ENCODE measurements around the gene PCLO.

PCLO gene

DNA sequence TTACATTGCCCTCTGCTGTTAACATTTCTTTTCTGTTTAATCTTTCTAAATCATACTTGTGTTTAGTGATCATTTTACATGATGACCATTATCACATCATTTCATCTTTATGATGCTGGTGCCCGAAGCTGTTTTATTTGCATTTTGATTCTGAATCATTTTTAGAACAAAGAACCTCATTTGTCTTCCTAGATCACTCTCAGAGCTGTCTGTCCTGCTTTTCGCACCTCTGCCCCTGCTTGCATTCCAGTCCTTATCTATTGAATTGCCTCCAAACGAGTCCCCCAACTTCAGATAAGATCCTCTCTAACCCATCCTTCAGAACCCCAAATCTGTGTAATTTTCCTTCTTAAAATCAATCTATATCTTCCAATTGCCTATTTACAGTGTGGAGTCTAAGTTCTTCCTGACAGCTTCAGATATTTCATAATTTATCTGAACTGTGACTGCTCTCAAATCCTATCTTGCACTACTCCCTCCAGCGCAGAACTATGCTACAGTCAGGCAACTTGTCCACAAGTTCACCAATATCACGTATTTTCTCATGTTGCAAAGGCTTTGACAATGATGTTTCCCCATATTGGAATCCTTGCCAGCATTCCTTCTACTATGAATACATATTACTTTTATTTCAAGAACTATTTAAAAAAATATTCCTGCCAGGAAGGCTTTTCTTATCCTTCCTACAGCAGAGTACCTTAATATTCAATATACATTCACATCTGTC, 372.6 kb downstream of the PCLO start:
- Histone ChIP-seq H3K4me2 (ENCODE audit: low read length) (no peak overlapping the region), H3K4me1 (no peaks in the 10 kb centered on the region), H3K9me3 (ENCODE audit: control insufficient read depth, low read length) (no peaks in the 10 kb centered on the region), H3K27ac (no peak overlapping the region), H3K79me2 (no peaks in the 10 kb centered on the region), H2AFZ (no peak overlapping the region), H3K9ac (no peak overlapping the region), H3K36me3 (ENCODE audit: control insufficient read depth, insufficient read depth, low read length) (no peaks in the 10 kb centered on the region), H3K4me3 (ENCODE audit: low read depth, low read length) (no peak overlapping the region), H3K27me3 (ENCODE audit: control insufficient read depth, insufficient read depth, low read length) (no peaks in the 10 kb centered on the region)
- TF ChIP-seq CTCF (IDR thresholded peaks at IDR 0.05): no peak

GRCh38 chr7:82778021-82778420, 384.7 kb downstream of the PCLO start:
- Histone ChIP-seq H3K4me3 (ENCODE audit: low read depth, low read length) (no peak overlapping the region), H3K4me2 (ENCODE audit: low read length) (no peak overlapping the region), H3K27me3 (ENCODE audit: control insufficient read depth, insufficient read depth, low read length) (no peaks in the 10 kb centered on the region), H3K79me2 (no peaks in the 10 kb centered on the region), H2AFZ (no peak overlapping the region), H3K9me3 (ENCODE audit: control insufficient read depth, low read length) (no peaks in the 10 kb centered on the region), H3K27ac (no peak overlapping the region), H3K36me3 (ENCODE audit: control insufficient read depth, insufficient read depth, low read length) (no peaks in the 10 kb centered on the region), H3K4me1 (no peaks in the 10 kb centered on the region), H3K9ac (no peak overlapping the region)
- TF ChIP-seq CTCF (IDR thresholded peaks at IDR 0.05): no peak

- H3K79me2 ChIP-seq: no peaks in the 10 kb centered on the region
- H3K4me2 ChIP-seq (ENCODE audit: low read length): no peak overlapping the region
- H3K27me3 ChIP-seq (ENCODE audit: control insufficient read depth, insufficient read depth, low read length): no peaks in the 10 kb centered on the region
- no peak overlapping the region for H3K9ac ChIP-seq
- H2AFZ ChIP-seq: no peak overlapping the region
- TF ChIP-seq CTCF (IDR thresholded peaks at IDR 0.05): no peak
- no peak overlapping the region for H3K27ac ChIP-seq
- H3K4me3 ChIP-seq (ENCODE audit: low read depth, low read length): no peak overlapping the region
- H3K36me3 ChIP-seq (ENCODE audit: control insufficient read depth, insufficient read depth, low read length): no peaks in the 10 kb centered on the region
- no peaks in the 10 kb centered on the region for H3K4me1 ChIP-seq
- H3K9me3 ChIP-seq (ENCODE audit: control insufficient read depth, low read length): no peaks in the 10 kb centered on the region
These were observed 399.8 kb downstream of the PCLO start for GRCh38 chr7:82762880-82763279.

GRCh38 chr7:82760831-82761230, 401.9 kb downstream of the PCLO start:
- Histone ChIP-seq H3K79me2 (no peaks in the 10 kb centered on the region), H3K27me3 (ENCODE audit: control insufficient read depth, insufficient read depth, low read length) (no peaks in the 10 kb centered on the region), H3K4me3 (ENCODE audit: low read depth, low read length) (no peak overlapping the region), H3K36me3 (ENCODE audit: control insufficient read depth, insufficient read depth, low read length) (no peaks in the 10 kb centered on the region), H2AFZ (no peak overlapping the region), H3K4me1 (no peaks in the 10 kb centered on the region), H3K9me3 (ENCODE audit: control insufficient read depth, low read length) (no peaks in the 10 kb centered on the region), H3K27ac (no peak overlapping the region), H3K9ac (no peak overlapping the region), H3K4me2 (ENCODE audit: low read length) (no peak overlapping the region)
- TF ChIP-seq CTCF (IDR thresholded peaks at IDR 0.05): no peak

- no peak overlapping the region for H3K4me3 ChIP-seq (ENCODE audit: low read depth, low read length)
- H3K4me1 ChIP-seq: no peaks in the 10 kb centered on the region
- no peak for TF ChIP-seq CTCF (IDR thresholded peaks at IDR 0.05)
- H3K4me2 ChIP-seq (ENCODE audit: low read length): no peak overlapping the region
- H2AFZ ChIP-seq: no peak overlapping the region
- no peaks in the 10 kb centered on the region for H3K79me2 ChIP-seq
- no peaks in the 10 kb centered on the region for H3K27me3 ChIP-seq (ENCODE audit: control insufficient read depth, insufficient read depth, low read length)
- no peak overlapping the region for H3K27ac ChIP-seq
- H3K9me3 ChIP-seq (ENCODE audit: control insufficient read depth, low read length): no peaks in the 10 kb centered on the region
- no peaks in the 10 kb centered on the region for H3K36me3 ChIP-seq (ENCODE audit: control insufficient read depth, insufficient read depth, low read length)
- H3K9ac ChIP-seq: no peak overlapping the region
These were observed 402.6 kb downstream of the PCLO start for GRCh38 chr7:82760074-82760473.
